CD4-positive, alpha-beta T cell treated with Interleukin-15 for 4 hours (primary cell): ENCODE data around the gene DCAF17.
"Not testable (repeated sequence)": the region's sequence is repeated elsewhere in the genome, so short reads cannot be mapped to it uniquely, and the experiment has no call there.

Experiments
- DNase-seq: peaks from one replicate; pipeline ENCODE4 v3.0.0-alpha.2; 2020; ENCODE audit warnings: low spot score

Gene DCAF17

DNA sequence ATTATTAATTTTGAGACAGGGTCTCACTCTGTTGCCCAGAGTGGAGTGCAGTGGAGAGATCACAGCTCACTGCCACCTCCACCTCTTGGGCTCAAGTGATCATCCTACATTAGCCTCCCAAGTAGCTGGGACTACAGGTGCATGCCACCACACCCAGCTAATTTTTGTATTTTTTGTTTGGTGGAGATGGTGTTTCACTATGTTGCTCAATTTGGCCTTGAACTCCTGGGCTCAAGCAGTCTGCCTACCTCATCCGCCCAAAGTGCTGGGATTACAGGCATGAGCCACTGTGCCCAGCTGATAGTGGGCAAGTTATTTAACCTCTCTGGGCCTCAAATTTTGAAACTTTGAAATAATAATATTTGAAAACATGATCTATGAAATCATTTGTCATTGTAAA is 26.5 kb downstream of the DCAF17 start:
- no peak for DNase-seq

DNA sequence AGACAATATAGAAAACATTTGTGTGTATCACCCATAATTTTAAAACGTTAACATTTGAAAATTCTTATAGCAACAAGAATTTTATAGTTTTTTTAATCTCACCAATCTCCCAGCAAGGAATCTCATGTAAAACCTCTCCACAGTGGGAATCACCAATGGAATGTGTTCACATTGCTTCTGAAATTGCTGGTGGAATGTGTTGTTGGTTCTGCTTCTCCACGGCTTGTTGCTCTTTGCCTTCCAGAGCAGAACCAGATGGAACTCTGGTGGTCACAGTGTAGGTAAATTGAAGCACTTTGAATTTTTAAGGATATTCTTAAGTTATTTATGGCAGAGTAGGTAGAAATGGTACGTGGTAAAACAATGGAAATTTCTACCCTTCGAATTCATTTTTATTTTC is 35.1 kb downstream of the DCAF17 start:
- no peak for DNase-seq

DNA sequence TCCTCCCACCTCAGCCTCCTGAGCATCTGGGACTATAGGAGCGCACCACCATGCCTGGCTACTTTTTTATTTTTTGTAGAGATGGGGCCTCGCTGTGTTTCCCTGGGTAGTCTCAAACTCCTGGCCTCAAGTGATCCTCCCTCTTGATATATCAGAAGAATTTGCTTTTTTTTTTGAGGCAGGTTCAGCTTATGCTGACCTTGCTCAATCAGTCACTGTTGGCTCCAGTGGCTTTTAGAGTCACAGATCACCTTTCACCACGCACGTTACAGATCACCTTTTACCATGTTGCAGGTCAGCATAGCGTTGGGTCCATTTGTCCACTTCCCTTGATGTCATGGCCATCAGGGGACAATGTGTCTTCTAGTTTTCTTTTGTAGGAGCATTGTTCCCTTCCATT is 36.1 kb downstream of the DCAF17 start:
- no peak for DNase-seq

DNA sequence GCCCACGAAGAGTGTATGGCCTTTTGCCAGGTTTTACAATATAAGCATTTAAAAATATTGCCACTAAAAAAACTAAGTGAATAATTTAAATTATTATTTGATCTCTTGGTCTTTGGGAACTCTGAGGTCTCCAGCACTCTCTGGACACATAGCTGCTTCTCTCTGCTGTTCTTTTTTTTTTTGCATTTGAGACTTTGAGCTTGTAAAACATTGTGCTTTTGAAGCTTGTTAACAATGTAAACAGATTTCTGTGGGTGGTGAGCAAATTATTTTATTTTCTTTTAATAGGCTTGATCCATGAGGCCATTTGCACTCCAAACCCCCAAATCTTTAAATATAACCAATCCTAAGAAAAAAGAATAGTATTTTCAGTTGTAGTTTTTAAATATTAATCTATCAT is 42.0 kb downstream of the DCAF17 start:
- no peak for DNase-seq

DNA sequence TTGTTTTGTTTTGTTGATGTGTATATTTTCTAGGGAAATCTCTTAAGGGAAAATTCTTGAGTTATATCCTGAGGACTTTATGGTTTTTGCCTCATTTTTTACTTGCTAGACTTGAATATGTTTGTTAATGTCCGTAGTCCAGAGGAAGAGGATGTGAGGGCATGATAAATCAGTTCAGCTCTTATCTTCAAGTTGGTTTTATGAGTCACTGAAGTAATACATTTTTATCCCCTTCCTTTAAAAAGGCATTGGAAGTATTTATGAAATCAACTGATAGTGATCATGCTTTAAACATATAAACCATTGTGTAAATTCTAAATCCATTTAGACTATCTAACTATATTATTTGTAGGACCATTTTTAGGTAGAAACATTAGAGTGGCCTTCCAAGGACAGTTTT is 44.3 kb downstream of the DCAF17 start:
- no peak for DNase-seq

DNA sequence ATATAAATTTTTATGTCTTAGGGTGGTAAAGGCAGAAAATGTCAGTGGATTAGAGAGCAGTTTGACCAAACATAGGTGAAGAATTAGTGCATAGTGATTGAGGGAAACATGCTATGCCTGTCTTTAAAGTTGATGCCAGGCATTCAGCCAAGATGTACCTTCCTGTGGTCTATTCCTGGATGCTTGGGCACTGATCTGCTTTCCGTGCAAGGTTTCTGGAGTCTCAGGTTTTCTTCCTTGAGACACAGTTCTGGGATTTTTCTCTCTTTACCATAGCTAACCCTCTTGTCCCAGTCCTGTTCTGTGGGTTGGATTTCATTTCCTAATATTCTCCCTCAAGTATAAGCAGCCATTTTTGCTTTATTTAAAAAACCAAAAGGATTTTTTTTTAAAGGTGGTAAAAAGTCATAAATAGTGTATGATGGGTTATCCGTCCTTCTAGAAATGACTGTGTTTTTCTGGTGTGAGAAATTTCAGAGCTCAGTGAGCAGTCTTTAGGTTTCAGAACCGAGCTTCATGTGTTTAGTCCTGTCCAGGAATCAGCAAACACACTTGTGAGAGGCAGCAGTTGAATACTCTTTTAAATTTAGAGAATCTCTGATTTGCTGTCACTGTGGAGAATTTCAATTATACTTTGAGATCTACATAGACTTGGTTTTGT is 45.3 kb downstream of the DCAF17 start:
- DNase-seq: no peak

DNA sequence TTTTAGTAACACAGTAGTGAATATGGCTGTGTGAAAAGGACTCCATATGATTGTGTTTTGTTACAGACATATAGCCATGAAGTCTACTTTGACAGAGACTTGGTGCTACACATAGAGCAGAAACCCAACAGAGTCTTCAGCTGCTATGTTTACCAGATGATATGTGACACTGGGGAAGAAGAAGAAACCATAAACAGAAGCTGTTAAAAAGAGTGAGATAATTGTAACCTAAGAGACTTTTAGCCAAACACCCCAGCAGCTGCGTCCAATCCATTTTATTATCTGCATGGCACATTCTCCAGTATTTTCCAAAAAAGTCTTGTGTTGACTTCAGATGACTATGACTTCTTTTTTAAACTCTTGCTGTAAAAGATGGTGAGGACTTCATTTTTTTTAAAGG is 46.9 kb downstream of the DCAF17 start:
- no peak for DNase-seq

DNA sequence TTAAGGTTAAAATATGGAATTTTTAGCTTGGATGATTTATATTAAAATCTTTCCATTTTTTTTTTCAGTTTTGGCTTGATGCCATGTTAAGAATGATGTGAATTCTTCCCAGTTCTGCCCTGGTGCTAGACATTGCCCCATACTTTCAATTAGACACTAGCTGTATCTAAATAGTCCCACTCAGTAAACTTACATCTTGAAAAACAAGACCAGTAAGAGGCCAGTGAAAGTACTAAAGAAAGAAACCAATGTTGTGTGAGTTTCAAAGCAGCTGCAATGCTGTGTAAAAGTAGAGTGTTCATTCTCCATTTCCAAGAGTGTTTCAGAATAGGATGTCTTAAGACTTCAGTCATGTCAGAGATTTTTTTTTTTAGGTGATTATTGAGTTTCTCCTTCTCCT is 48.3 kb downstream of the DCAF17 start:
- DNase-seq: no peak

DNA sequence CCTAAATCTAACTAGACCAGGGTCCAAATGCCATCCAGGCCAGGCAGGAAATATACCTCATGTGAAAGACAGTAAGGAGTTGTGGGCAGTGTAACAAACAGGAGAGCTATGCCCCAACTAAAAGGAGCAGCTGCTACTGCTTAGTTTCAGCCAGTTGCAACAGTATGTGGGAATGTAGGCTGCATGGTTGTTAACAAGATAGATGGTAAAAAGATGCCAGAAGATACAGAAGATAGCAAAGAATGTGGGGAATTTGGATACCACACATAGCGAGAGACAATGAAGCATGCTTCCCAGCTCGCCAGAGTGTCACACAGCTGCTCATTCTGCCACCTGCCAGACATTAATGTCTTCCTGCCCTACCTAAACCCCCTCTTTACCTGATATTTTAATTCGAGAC is 48.9 kb downstream of the DCAF17 start:
- DNase-seq: no peak

DNA sequence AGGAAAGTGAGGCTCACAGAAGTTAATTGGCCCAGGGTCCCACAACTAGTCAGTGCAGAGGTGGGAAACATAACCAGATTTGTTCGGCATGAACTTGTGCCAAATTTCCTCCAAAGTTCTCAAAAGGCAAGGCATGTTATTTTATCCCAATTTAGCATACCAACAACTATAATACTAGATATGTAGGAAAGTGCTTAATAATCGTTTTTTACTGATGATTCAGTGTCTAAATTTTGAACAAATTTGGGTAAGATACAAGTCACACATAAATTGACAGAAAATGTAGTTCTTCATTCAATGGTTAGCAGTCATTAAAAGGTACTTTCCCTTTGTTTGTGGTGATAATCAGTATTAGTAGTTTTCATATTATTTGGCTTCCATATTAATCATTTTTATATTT is 49.8 kb downstream of the DCAF17 start:
- no peak for DNase-seq

DNA sequence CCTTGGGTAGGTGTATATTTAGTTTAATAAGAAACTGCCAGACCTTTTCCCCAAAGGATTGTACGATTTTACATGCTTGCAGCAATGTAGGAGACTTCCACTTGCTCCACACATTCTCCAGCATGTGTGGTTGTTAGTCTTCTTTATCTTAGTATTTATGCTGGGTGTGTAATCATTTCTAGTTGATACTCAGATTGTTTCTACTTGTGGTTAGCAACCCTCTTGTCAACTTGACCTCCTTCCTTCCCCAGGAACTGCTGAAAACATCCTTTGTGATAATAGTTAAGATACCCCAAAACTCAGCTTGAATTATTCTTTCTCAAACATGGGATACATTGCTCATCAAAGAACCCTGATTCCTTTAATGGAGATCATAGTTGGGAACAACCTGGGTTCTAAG is 51.1 kb downstream of the DCAF17 start:
- no peak for DNase-seq

DNA sequence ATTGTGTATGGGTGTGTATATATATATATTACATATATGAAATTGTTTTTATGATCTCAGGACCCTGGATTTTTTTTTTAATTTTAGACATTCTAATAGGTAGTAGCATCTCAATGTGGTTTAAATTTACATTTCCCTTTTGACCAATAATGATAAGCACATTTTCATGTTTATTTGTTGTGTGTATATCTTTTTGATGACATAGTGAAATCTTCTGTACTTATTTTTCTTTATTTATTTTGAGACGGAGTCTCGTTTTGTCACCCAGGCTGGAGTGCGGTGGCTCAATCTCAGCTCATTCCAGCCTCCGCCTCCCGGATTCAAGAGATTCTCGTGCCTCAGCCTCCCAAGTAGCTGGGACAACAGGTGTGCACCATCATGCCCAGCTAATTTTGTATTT is 53.2 kb downstream of the DCAF17 start:
- no peak for DNase-seq

DNA sequence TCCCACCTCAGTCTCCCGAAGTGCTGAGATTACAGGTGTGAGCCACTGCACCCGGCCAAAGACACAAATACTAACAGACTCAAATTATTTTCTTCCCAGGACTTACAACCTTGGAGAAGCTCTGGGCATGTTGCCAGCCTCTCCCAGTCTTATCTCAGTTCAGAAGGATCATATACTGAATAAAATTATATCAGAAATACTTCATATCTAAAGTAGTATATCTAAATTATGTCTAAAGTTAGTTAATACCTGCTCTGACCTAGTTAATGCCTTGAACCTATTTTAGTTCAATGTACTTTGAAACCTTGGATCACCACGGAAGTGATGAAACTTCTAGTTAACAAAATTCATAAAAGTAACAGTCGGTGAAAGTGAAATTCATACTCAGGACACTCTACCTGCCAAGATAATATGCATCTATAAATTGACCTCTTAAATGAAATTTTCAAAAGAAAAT is 53.8 kb downstream of the DCAF17 start:
- no peak for DNase-seq

DNA sequence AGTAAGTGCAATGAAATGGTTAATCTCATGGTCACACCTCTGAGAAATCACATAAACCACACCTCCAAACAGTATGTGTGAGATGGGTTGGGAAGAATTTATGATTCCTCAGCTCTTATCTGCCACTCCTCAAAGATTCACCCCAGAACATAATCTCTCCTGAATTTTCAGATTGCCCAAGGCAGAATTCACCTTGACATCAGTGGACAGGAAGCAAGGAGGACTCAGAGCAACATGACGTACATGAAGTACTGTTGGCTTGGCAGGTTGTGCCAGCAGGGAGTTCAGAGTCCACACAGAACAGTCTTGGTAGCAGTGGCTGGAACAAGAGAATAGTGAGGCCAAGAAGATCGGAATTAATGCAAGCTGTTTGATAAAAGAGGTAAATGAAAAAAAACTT is 56.6 kb downstream of the DCAF17 start:
- no peak for DNase-seq

DNA sequence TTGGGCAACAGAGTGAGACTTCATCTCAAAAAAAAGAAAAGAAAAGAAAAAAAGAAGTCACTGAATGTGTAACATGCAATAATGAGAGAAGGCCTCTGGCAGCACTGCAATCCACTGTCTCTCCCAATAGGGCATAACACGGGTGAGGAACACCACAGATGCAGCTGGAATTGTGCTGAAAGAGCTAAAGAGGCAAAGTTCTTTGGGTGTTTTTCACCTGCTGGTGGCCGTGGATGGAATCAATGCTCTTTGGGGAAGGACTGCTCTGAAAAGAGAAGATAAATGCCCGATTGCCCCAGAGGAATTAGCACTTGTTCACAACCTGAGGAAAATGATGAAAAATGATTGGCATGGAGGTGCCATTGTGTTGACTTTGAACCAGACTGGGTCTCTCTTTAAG is 57.3 kb downstream of the DCAF17 start:
- DNase-seq: no peak

DNA sequence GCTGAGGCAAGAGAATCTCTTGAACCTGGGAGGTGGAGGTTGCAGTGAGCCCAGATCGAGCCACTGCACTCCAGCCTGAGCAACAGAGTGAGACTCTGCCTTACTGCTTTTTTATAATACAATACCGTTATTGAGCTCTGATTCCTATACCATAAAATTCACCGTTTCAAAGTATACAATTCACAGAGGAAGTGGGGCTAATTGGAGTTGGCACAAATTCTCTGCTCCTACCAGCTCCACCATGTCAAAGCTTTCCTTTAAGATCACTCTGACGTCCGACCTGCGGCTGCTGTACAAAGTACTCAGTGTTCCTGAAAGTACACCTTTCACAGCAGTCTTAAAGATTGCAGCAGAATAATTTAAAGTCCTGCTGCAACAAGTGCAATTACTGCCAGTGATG is 58.6 kb downstream of the DCAF17 start:
- no peak for DNase-seq

DNA sequence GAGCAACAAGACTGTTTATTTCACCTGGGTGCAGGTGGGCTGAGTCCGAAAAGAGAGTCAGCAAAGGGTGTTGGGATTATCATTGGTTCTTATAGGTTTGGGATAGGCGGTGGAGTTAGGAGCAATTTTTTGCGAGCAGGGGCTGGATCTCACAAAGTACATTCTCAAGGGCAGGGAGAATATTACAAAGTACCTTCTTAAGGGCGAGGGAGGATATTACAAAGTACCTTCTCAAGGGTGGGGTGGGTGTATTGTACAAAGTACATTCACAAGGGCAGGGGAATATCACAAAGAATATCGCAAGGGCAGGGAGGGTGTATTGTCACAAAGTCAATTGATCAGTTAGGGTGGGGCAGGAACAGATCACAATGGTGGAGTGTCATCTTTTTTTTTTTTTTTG is 63.6 kb downstream of the DCAF17 start:
- not testable (repeated sequence) for DNase-seq

DNA sequence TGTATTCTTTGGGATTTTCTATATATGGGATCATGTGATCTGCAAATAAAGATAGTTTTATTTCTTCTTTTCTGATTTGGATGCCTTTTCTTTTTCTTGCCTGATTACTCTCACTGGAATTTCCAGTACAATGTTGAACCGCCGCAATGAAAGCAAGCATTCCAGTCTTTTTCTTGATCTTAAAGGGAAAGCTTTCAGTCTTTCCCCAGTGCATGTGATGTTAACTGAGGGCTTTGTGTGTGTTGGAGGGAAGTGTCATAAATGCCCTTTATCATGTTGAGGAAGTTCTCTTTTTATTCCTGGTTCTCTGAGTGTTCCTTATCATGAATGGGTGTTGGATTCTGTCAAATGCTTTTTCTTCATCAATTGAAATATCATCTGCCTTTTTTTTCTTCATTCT is 71.3 kb downstream of the DCAF17 start:
- DNase-seq: no peak

DNA sequence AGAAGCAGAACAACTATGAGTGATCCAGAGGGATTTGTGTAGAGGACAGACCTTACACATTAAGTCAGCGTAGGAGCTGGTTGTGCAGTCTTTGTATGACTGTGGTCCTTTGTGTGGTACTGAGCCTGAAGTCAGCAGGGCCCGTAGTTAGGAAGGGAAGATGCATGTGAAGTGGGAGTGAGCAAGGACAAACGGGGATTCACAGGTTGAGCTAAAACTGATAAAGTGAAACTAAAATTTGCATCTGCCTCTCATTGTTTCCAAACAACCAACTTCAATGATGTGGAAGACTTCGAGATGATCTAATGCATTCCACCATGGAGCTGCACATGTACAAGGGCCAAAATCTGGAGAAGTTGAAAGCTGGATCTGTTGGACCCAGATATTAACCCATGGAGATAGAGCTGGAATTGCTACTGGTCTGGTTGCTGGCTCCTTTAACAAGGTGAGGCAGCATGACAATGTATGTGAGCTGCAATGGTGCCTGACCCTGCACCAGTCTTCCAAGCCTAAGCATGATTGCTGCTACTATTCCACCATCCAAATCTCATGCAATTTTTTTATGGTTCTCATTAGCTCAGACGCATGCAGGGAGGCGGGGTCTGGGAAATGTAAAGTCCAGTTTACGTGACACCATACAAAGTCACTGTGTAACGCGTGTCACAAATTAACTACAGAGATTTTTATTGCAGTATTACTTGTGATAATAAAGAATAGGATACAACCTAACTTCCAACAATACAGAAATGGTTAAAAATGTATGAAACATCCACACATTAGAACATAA is 76.1 kb downstream of the DCAF17 start:
- no peak for DNase-seq

DNA sequence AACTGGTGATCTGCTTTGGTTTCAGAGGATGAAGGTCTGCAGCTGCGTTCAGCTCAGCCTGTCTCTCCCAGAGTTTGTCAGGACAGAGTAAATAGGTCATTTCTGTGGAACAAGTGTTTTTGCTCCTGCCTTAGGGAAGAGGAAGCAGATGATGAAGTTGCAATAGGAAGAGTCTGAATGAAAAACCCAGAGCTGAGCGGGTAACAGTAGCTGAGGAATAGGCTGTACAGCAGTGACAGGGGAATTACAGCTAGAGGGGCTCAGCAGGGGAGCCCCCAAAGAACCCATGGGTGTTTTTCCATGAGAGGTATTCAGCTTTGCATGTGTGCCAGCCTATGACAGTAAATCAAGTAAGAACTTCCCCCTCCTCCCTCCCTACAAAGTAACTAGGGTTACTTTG is 78.0 kb downstream of the DCAF17 start:
- no peak for DNase-seq

DNA sequence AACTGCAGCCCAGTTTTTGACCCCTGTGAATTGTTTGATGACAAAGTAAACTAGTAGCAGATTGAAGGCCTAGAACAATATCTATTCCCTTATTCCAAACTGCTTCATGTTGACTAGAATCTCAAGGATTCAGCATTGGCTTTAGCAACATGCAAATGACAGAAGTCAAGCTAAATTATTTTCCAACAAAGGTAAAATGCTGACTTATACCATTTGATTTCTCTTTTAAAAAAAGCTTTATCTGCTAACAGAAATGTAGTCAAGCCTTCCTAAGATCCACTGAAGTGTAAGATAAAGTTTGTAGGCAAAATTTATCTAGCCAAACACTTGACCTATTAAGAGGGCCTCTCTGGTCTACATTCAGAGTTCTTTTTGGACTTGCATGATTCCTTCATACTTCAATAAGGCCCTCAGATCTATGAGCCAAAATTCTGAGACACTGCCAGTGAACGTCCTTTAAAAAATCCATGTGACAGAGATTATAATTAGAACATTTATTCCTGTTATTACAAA is 78.7 kb downstream of the DCAF17 start:
- no peak for DNase-seq

DNA sequence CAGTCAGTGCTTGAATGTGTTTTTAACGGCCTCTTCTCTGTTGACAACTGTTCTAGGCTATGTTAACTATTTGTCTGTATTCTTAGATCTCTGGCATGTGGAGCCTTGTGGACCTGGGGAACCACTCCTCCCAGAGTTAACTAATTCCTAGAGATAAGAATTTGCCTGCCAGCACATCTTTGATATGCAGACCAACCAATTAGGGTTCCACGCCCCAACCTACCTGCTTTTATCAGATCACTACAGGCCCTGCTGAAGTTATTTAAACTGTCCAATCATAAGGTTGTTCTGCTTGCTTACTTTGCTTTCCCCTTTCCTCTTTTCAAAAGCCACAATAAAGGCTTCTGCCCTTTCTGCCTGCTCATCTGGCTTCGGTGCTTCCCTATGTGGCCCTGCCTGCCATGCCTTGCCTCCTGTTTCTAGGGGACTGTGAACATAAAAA is 79.7 kb downstream of the DCAF17 start:
- no peak for DNase-seq

DNA sequence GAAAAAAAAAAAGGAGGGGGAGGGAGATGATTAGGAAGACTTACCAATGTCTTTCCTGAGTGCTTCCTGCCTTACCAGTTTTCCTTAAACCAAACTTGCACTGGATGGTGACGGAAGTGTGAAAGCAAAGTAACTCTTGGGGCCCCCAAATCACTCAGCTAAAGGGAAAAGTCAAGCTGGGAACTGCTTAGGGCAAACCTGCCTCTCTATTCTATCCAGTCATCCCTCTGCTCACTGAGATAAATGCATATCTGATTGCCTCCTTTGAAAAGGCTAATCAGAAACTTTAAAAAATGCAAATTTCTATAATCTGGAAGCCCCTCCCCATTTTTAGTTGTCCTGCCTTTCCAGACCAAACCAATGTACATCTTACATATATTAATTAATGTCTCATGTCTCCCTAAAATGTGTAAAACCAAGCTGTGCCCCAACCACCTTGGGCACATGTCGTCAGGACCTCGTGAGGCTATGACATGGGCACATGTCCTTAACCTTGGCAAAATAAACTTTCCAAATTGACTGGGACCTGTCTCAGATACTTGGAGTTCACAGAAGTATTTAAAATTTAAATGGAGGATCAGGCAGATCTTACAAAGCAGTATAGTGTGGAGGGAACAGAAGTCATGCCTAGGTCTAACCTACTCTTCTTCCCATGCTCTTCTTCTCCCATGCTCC is 81.0 kb downstream of the DCAF17 start:
- DNase-seq: no peak
